ENCODE data around the gene EXOC6B. TPM values are rescaled to one million over a fixed set of nuclear protein-coding genes. Genes with fewer than 3 reads are reported as not detected.
A peak's percentile ranks its signal among the peaks of the same experiment; 100 is the strongest.

EXOC6B gene
- total RNA-seq, 1 donor from 2014 or later, result 139 TPM

- intact Hi-C loops (cut with micrococcal nuclease), result no loop called here
- no peaks in the 10 kb centered on the region for H3K27me3 ChIP-seq (ENCODE audit: low read depth)
- H3K4me1 ChIP-seq, result peaks cover 37% of the 10 kb centered on the region
- no peak for TF ChIP-seq CTCF (IDR thresholded peaks at IDR 0.05; ENCODE audit: borderline replicate concordance)
- no peaks in the 10 kb centered on the region for H3K36me3 ChIP-seq
- no peak overlapping the region for H3K27ac ChIP-seq (replicated peaks)
- H3K4me3 ChIP-seq, result no peak overlapping the region
- no peak for DNase-seq
- H3K9me3 ChIP-seq (replicated peaks), result no peaks in the 10 kb centered on the region
Measured at GRCh38 chr2:72685638-72686213, 140.1 kb downstream of the EXOC6B start.

GRCh38 chr2:72682061-72682460 is 143.8 kb downstream of the EXOC6B start:
- Histone ChIP-seq H3K36me3 (no peaks in the 10 kb centered on the region), H3K4me1 (peaks cover 49% of the 10 kb centered on the region)
- no peak for DNase-seq

GRCh38 chr2:72681016-72681995 is 144.5 kb downstream of the EXOC6B start:
- no peaks in the 10 kb centered on the region for H3K36me3 ChIP-seq
- peaks cover 56% of the 10 kb centered on the region for H3K4me1 ChIP-seq
- H3K9me3 ChIP-seq (replicated peaks), result no peaks in the 10 kb centered on the region
- intact Hi-C loops (cut with micrococcal nuclease), result no loop called here
- no peaks in the 10 kb centered on the region for H3K27me3 ChIP-seq (ENCODE audit: low read depth)
- no peak for TF ChIP-seq CTCF (IDR thresholded peaks at IDR 0.05; ENCODE audit: borderline replicate concordance)
- DNase-seq, result no peak
- peak overlapping the region; percentile 4 for H3K27ac ChIP-seq (replicated peaks)
- H3K4me3 ChIP-seq, result no peak overlapping the region

More at GRCh38 chr2:72682061-72682460, 143.8 kb downstream of the EXOC6B start:
- H3K27me3 ChIP-seq (ENCODE audit: low read depth), result no peaks in the 10 kb centered on the region
- H3K4me3 ChIP-seq, result no peak overlapping the region
- H3K27ac ChIP-seq (replicated peaks), result no peak overlapping the region
- TF ChIP-seq CTCF (IDR thresholded peaks at IDR 0.05; ENCODE audit: borderline replicate concordance), result no peak
- H3K9me3 ChIP-seq (replicated peaks), result no peaks in the 10 kb centered on the region
- intact Hi-C loops (cut with micrococcal nuclease), result no loop called here

- Histone ChIP-seq H3K27ac (replicated peaks) (no peak overlapping the region), H3K4me3 (no peak overlapping the region), H3K36me3 (no peaks in the 10 kb centered on the region), H3K9me3 (replicated peaks) (no peaks in the 10 kb centered on the region), H3K4me1 (peaks cover 73% of the 10 kb centered on the region), H3K27me3 (ENCODE audit: low read depth) (no peaks in the 10 kb centered on the region)
- no peak for DNase-seq
- TF ChIP-seq CTCF (IDR thresholded peaks at IDR 0.05; ENCODE audit: borderline replicate concordance), result no peak
- intact Hi-C loops (cut with micrococcal nuclease), result no loop called here
Measured at GRCh38 chr2:72678024-72678423, 147.8 kb downstream of the EXOC6B start.

GRCh38 chr2:72676341-72677025 is 149.3 kb downstream of the EXOC6B start:
- intact Hi-C loops (cut with micrococcal nuclease), result no loop called here
- Histone ChIP-seq H3K27me3 (ENCODE audit: low read depth) (no peaks in the 10 kb centered on the region), H3K9me3 (replicated peaks) (no peaks in the 10 kb centered on the region), H3K4me1 (peaks cover 60% of the 10 kb centered on the region), H3K4me3 (no peak overlapping the region), H3K27ac (replicated peaks) (peak overlapping the region; percentile 14), H3K36me3 (no peaks in the 10 kb centered on the region)
- no peak for TF ChIP-seq CTCF (IDR thresholded peaks at IDR 0.05; ENCODE audit: borderline replicate concordance)
- DNase-seq, result no peak

All from left ventricle myocardium inferior (tissue), 1 donor.